MM.1S (cell line): ENCODE measurements around the gene TMEM19.

Experiments
- CTCF ChIP-seq: fragments of 300-600 bp; sonication (generic); IDR thresholded peaks from 2 replicates; pipeline ENCODE4 v1.5.1; 2016; ENCODE audit warnings: antibody characterized with exemption, low read length, mixed read lengths
- EZH2 ChIP-seq: fragments of 300-600 bp; sonication (generic); optimal IDR thresholded peaks from 2 replicates; pipeline ENCODE3; 2017; ENCODE audit warnings: low read depth, mild to moderate bottlenecking, antibody characterized with exemption, low read length, mixed read lengths
- EZH2phosphoT487 ChIP-seq: fragments of 300-600 bp; sonication (generic); IDR thresholded peaks from 2 replicates; pipeline ENCODE4 v1.6.1; 2018; ENCODE audit warnings: antibody characterized with exemption, low read length

- TF ChIP-seq EZH2 (no peak), CTCF (no peak), EZH2phosphoT487 (no peak)
These were observed 58.8 kb downstream of the TMEM19 start for GRCh38 chr12:71744522-71745300.
